CD8-positive, alpha-beta memory T cell (primary cell): ENCODE results near the gene ATP6V1G2. TPM values are rescaled to one million over a fixed set of nuclear protein-coding genes. Genes with fewer than 3 reads are reported as not detected.

Experiments used
- CTCF ChIA-PET: fragments of 350-600 bp; sonication (Branson Sonifier 250); formaldehyde crosslinking; loops from one replicate; lab custom pipeline; 2021; ENCODE audit warnings: antibody characterized with exemption; lab: Charles Lee
- POLR2A ChIA-PET: fragments of 350-600 bp; sonication (Branson Sonifier 250); formaldehyde crosslinking; loops from one replicate; lab custom pipeline; 2021; ENCODE audit warnings: antibody characterized with exemption; lab: Charles Lee
- DNase-seq, 5 donors: peaks; one replicate each; pipeline versions ENCODE4 v3.0.0 to v3.0.0-alpha.2; 2020 to 2022; ENCODE audit warnings: mixed read lengths in 1 of 5
- H3K27ac ChIP-seq: one replicate; pipeline ENCODE4 v1.7.0; 2013; ENCODE audit warnings: low read depth, mild to moderate bottlenecking, low read length, moderate library complexity
- H3K27me3 ChIP-seq: 2 replicates; pipeline ENCODE4 v1.7.0; 2013; ENCODE audit warnings: low read length, mild to moderate bottlenecking; ENCODE audit not compliant: insufficient read depth, poor library complexity, severe bottlenecking
- H3K36me3 ChIP-seq: 2 replicates; pipeline ENCODE4 v1.7.0; 2013; ENCODE audit warnings: mild to moderate bottlenecking, low read length, moderate library complexity; ENCODE audit not compliant: insufficient read depth
- H3K4me1 ChIP-seq: 2 replicates; pipeline ENCODE4 v1.7.0; 2013; ENCODE audit warnings: mild to moderate bottlenecking, low read length, moderate library complexity; ENCODE audit not compliant: insufficient read depth
- H3K4me3 ChIP-seq: 2 replicates; pipeline ENCODE4 v1.7.0; 2013; ENCODE audit warnings: mild to moderate bottlenecking, low read length
- H3K9me3 ChIP-seq: 2 replicates; pipeline ENCODE4 v1.7.0; 2013; ENCODE audit warnings: mild to moderate bottlenecking, low read length
- H3K27ac Mint-ChIP-seq, 8 donors: one replicate each; pipeline ENCODE4 v1.8.0; 2020 to 2021; ENCODE audit warnings: mixed read lengths in 8 of 8, mild to moderate bottlenecking in 6 of 8, inconsistent platforms in 3 of 8, moderate library complexity in 3 of 8
- H3K27me3 Mint-ChIP-seq, 2 donors: one replicate each; pipeline ENCODE4 v1.8.0; 2020 to 2021; ENCODE audit warnings: mixed read lengths in 2 of 2, mild to moderate bottlenecking in 1 of 2, moderate library complexity in 1 of 2
- H3K36me3 Mint-ChIP-seq, 3 donors: one replicate each; pipeline ENCODE4 v1.8.0; 2020 to 2021; ENCODE audit warnings: mixed read lengths in 3 of 3, inconsistent platforms in 1 of 3, mild to moderate bottlenecking in 1 of 3
- H3K4me1 Mint-ChIP-seq, 3 donors: one replicate each; pipeline ENCODE4 v1.8.0; 2020 to 2021; ENCODE audit warnings: mixed read lengths in 3 of 3, inconsistent platforms in 1 of 3, mild to moderate bottlenecking in 1 of 3
- H3K4me3 Mint-ChIP-seq, 7 donors: one replicate each; pipeline ENCODE4 v1.8.0; 2020 to 2021; ENCODE audit warnings: mixed read lengths in 7 of 7, mild to moderate bottlenecking in 6 of 7, moderate library complexity in 4 of 7, inconsistent platforms in 2 of 7
- H3K9me3 Mint-ChIP-seq, 5 donors: one replicate each; pipeline ENCODE4 v1.8.0; 2020 to 2022; ENCODE audit warnings: mixed read lengths in 5 of 5, mild to moderate bottlenecking in 3 of 5, moderate library complexity in 2 of 5, inconsistent platforms in 1 of 5
- polyA plus RNA-seq: library from polyadenylated mRNA; unstranded; fragments of 300-500 nt; fragmentation: Illumina TruSeq; gene quantifications from one replicate; pipeline ENCODE4 v1.2.3, GENCODE V29; 2021
- total RNA-seq, 2 experiments: library from RNA; stranded (reverse); gene quantifications; one replicate each; pipeline ENCODE4 v1.2.3, GENCODE V29; 2021

ATP6V1G2 gene
- total and polyA plus RNA-seq, 3 experiments from 2014 or later = 0.94 to 2.0 (median 1.4) TPM

DNA sequence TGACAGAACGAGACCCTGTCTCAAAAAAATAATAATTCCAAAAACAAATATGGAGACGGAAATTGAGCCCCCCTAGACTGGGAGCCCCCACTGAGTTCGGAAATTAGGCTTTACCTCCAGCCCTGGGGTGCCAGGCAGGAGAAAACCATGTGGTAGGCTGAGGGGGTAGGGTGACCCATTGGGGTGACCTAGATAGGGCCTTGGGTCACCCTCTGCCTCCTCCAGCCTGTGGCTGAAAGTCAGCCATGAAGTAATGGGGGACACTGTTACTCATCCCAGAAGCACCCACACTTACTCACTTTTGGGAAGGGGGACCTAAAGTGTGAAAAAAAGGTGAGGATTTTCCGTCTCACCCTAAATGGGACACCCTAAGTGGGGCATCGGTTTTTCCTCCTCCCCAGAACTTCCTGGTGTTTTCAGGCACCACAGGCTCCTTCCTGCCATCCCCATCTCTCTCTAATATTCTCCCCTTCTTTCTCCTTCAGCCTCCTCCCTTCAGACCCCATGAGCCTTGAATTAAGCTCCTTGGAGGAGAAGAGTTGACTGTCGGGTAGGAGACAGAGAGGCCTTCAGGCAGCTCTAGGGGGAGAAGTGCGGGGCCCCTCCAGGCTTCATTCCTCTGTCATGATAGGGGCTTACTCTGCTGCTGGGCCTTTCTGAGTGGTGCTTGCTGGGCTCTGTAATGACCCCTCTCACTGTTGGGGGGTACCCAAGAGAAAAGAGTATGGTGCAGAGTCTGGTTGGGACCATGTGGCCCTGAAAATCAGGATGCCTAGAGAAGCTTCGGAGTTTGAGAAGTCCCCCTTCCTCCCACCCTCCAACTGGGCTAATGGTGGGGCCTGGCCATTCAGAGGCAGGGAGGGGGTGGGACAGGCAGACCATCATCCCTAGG lies 33.4 kb upstream of the ATP6V1G2 start:
- no peaks in the 10 kb centered on the region for H3K9me3 Mint-ChIP-seq
- Histone ChIP-seq H3K4me3 (peak overlapping the region; percentile 93), H3K27ac (peak overlapping the region; percentile 85), H3K27me3 (no peaks in the 10 kb centered on the region), H3K4me1 (peaks cover 77% of the 10 kb centered on the region), H3K36me3 (peaks cover 5% of the 10 kb centered on the region), H3K9me3 (no peaks in the 10 kb centered on the region)
- peaks cover 74 to 88% (median 80%) of the 10 kb centered on the region in 3 donors for H3K4me1 Mint-ChIP-seq
- H3K36me3 Mint-ChIP-seq = peaks cover 14 to 60% (median 16%) of the 10 kb centered on the region in 3 donors
- peak in 1 of 5 donors; percentile 41 for DNase-seq
- POLR2A ChIA-PET = interaction anchor here (0.6 to 7.6 kb wide), 9 partner anchors 9 to 251 kb away, joined by 3 to 91 read pairs (median 7); partner anchors contain the start of gene NCR3
- no peaks in the 10 kb centered on the region for H3K27me3 Mint-ChIP-seq
- CTCF ChIA-PET = interaction anchor here (0.6 to 19.7 kb wide), 10 partner anchors 12 to 982 kb away, joined by 3 to 692 read pairs (median 5); partner anchors contain the start of genes ATP6V1G2, DDX39B, LST1 and LTA
- H3K27ac Mint-ChIP-seq = peak overlapping the region; percentile 87 to 100 (median 96)
- H3K4me3 Mint-ChIP-seq = peak overlapping the region; percentile 98 to 100 (median 100)

DNA sequence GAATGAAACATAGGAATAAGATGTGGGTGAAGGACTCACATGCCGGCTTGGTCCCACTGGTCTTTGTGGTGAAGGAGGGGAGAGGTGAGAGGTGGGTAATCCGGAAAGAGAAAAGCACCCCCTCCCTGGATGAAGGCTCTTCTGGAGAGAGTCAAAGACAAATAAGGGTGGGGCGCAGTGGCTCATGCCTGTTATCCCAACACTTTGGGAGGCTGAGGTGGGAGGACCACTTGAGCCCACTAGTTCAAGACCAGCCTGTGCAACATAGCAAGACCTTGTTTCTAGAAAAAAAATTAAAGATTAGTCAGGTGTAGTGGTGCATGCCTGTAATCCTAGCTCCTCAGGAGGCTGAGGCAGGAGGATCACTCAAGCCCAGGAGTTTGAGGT lies 32.7 kb upstream of the ATP6V1G2 start:
- no peak overlapping the region for H3K27ac ChIP-seq
- no peak for DNase-seq
- peaks cover 77 to 88% (median 81%) of the 10 kb centered on the region in 3 donors for H3K4me1 Mint-ChIP-seq
- CTCF ChIA-PET = interaction anchor here (17.7 to 19.7 kb wide), 2 partner anchors 13 to 23 kb away, joined by 576 to 692 read pairs; partner anchors contain the start of genes ATP6V1G2, DDX39B, LST1 and LTA
- H3K36me3 ChIP-seq = peaks cover 5% of the 10 kb centered on the region
- POLR2A ChIA-PET = interaction anchor here (2.1 to 7.6 kb wide), 4 partner anchors 9 to 20 kb away, joined by 9 to 91 read pairs (median 26); partner anchors contain the start of gene NCR3
- H3K27ac Mint-ChIP-seq = peak overlapping the region; percentile 73 to 100 (median 94)
- H3K27me3 Mint-ChIP-seq = no peaks in the 10 kb centered on the region
- H3K4me3 Mint-ChIP-seq = peak overlapping the region; percentile 98 to 100 (median 100)
- no peak overlapping the region for H3K4me3 ChIP-seq
- H3K4me1 ChIP-seq = peaks cover 77% of the 10 kb centered on the region
- peaks cover 14 to 60% (median 16%) of the 10 kb centered on the region in 3 donors for H3K36me3 Mint-ChIP-seq
- H3K9me3 Mint-ChIP-seq = no peaks in the 10 kb centered on the region
- H3K9me3 ChIP-seq = no peaks in the 10 kb centered on the region
- no peaks in the 10 kb centered on the region for H3K27me3 ChIP-seq

DNA sequence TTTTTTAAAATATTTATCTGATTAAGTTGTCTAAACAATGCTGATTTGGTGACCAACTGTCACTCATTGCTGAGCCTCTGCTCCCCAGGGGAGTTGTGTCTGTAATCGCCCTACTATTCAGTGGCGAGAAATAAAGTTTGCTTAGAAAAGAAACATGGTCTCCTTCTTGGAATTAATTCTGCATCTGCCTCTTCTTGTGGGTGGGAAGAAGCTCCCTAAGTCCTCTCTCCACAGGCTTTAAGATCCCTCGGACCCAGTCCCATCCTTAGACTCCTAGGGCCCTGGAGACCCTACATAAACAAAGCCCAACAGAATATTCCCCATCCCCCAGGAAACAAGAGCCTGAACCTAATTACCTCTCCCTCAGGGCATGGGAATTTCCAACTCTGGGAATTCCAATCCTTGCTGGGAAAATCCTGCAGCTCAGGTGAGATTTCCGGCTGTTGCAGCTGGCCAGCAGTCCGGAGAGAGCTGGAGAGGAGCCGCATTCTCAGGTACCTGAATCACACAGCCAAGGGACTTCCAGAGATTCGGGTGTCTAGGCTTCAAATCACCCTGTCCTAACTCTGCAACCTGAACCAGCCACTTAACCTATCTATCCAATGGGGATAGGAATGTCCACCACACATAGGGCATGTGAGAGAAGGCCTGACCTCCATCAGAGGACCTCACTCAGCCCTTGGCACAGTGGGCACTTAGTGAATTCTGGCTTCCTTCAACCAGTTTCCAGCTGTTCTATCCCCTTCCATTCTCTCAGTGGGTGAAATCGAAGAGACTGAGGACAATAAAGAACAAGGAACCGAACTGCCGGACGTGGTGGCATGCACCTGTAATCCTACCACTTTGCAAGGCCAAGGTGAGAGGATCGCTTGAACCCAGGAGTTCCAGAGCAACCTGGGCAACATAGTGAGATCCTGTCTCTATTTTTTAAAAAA lies 32.0 kb upstream of the ATP6V1G2 start:
- Histone ChIP-seq H3K27ac (peak overlapping the region; percentile 13), H3K4me3 (no peak overlapping the region), H3K4me1 (peaks cover 77% of the 10 kb centered on the region), H3K36me3 (peaks cover 5% of the 10 kb centered on the region), H3K9me3 (no peaks in the 10 kb centered on the region), H3K27me3 (no peaks in the 10 kb centered on the region)
- peak overlapping the region; percentile 98 to 100 (median 100) for H3K4me3 Mint-ChIP-seq
- H3K9me3 Mint-ChIP-seq = no peaks in the 10 kb centered on the region
- ChIA-PET CTCF (interaction anchor here (1.7 to 19.7 kb wide), 3 partner anchors 14 to 84 kb away, joined by 6 to 692 read pairs (median 576); partner anchors contain the start of genes ATP6V1G2, DDX39B, LST1 and LTA), POLR2A (interaction anchor here (1.4 to 7.6 kb wide), 5 partner anchors 8 to 19 kb away, joined by 7 to 91 read pairs (median 9); partner anchors contain the start of gene NCR3)
- no peak for DNase-seq
- H3K27me3 Mint-ChIP-seq = peaks cover 0 to 1% of the 10 kb centered on the region in 2 donors
- peak overlapping the region; percentile 73 to 99 (median 92) for H3K27ac Mint-ChIP-seq
- peaks cover 14 to 60% (median 16%) of the 10 kb centered on the region in 3 donors for H3K36me3 Mint-ChIP-seq
- peaks cover 78 to 89% (median 81%) of the 10 kb centered on the region in 3 donors for H3K4me1 Mint-ChIP-seq

DNA sequence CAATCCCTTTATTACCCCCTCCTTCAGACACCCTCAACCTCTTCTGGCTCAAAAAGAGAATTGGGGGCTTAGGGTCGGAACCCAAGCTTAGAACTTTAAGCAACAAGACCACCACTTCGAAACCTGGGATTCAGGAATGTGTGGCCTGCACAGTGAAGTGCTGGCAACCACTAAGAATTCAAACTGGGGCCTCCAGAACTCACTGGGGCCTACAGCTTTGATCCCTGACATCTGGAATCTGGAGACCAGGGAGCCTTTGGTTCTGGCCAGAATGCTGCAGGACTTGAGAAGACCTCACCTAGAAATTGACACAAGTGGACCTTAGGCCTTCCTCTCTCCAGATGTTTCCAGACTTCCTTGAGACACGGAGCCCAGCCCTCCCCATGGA lies 31.2 kb upstream of the ATP6V1G2 start:
- CTCF ChIA-PET = interaction anchor here (1.7 to 19.7 kb wide), 3 partner anchors 15 to 83 kb away, joined by 6 to 692 read pairs (median 576); partner anchors contain the start of genes ATP6V1G2, DDX39B, LST1 and LTA
- Histone ChIP-seq H3K27me3 (no peaks in the 10 kb centered on the region), H3K27ac (peak overlapping the region; percentile 60), H3K4me3 (peak overlapping the region; percentile 82), H3K36me3 (peaks cover 5% of the 10 kb centered on the region), H3K4me1 (peaks cover 77% of the 10 kb centered on the region), H3K9me3 (no peaks in the 10 kb centered on the region)
- POLR2A ChIA-PET = interaction anchor here (0.6 to 7.6 kb wide), 11 partner anchors 9 to 325 kb away, joined by 3 to 42 read pairs (median 4); partner anchors contain the start of genes MPIG6B and NCR3
- Mint-ChIP-seq H3K4me3 (peak overlapping the region; percentile 98 to 100 (median 100)), H3K9me3 (peaks cover 0 to under 1% (median 0%) of the 10 kb centered on the region in 5 donors), H3K27ac (peak overlapping the region; percentile 92 to 100 (median 100)), H3K27me3 (peaks cover 0 to 1% of the 10 kb centered on the region in 2 donors), H3K36me3 (peaks cover 14 to 56% (median 16%) of the 10 kb centered on the region in 3 donors), H3K4me1 (peaks cover 80 to 90% (median 83%) of the 10 kb centered on the region in 3 donors)
- no peak for DNase-seq

DNA sequence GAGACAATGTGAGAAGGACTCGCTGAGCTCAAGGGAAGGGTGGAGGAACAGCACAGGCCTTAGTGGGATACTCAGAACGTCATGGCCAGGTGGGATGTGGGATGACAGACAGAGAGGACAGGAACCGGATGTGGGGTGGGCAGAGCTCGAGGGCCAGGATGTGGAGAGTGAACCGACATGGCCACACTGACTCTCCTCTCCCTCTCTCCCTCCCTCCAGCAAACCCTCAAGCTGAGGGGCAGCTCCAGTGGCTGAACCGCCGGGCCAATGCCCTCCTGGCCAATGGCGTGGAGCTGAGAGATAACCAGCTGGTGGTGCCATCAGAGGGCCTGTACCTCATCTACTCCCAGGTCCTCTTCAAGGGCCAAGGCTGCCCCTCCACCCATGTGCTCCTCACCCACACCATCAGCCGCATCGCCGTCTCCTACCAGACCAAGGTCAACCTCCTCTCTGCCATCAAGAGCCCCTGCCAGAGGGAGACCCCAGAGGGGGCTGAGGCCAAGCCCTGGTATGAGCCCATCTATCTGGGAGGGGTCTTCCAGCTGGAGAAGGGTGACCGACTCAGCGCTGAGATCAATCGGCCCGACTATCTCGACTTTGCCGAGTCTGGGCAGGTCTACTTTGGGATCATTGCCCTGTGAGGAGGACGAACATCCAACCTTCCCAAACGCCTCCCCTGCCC lies 30.6 kb upstream of the ATP6V1G2 start:
- peaks cover 0 to 1% of the 10 kb centered on the region in 2 donors for H3K27me3 Mint-ChIP-seq
- Histone ChIP-seq H3K27ac (peak overlapping the region; percentile 60), H3K36me3 (peaks cover 5% of the 10 kb centered on the region), H3K27me3 (no peaks in the 10 kb centered on the region), H3K4me1 (peaks cover 76% of the 10 kb centered on the region), H3K9me3 (no peaks in the 10 kb centered on the region), H3K4me3 (peak overlapping the region; percentile 82)
- H3K4me3 Mint-ChIP-seq = peak overlapping the region; percentile 98 to 100 (median 100)
- peak overlapping the region; percentile 92 to 100 (median 100) for H3K27ac Mint-ChIP-seq
- peaks cover 0 to 2% (median 0%) of the 10 kb centered on the region in 5 donors for H3K9me3 Mint-ChIP-seq
- POLR2A ChIA-PET = interaction anchor here (0.6 to 7.6 kb wide), 16 partner anchors 9 to 325 kb away, joined by 3 to 42 read pairs (median 4); partner anchors contain the start of genes LST1, MPIG6B and NCR3
- peak in 4 of 5 donors; percentile 45 to 69 (median 59) for DNase-seq
- CTCF ChIA-PET = interaction anchor here (0.8 to 19.7 kb wide), 4 partner anchors 15 to 253 kb away, joined by 6 to 692 read pairs (median 292); partner anchors contain the start of genes ATP6V1G2, DDX39B, LST1 and LTA
- peaks cover 14 to 55% (median 16%) of the 10 kb centered on the region in 3 donors for H3K36me3 Mint-ChIP-seq
- H3K4me1 Mint-ChIP-seq = peaks cover 82 to 90% (median 84%) of the 10 kb centered on the region in 3 donors

DNA sequence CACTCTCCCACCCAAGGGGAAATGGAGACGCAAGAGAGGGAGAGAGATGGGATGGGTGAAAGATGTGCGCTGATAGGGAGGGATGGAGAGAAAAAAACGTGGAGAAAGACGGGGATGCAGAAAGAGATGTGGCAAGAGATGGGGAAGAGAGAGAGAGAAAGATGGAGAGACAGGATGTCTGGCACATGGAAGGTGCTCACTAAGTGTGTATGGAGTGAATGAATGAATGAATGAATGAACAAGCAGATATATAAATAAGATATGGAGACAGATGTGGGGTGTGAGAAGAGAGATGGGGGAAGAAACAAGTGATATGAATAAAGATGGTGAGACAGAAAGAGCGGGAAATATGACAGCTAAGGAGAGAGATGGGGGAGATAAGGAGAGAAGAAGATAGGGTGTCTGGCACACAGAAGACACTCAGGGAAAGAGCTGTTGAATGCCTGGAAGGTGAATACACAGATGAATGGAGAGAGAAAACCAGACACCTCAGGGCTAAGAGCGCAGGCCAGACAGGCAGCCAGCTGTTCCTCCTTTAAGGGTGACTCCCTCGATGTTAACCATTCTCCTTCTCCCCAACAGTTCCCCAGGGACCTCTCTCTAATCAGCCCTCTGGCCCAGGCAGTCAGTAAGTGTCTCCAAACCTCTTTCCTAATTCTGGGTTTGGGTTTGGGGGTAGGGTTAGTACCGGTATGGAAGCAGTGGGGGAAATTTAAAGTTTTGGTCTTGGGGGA lies 29.7 kb upstream of the ATP6V1G2 start:
- no peak for DNase-seq
- Histone ChIP-seq H3K36me3 (peaks cover 5% of the 10 kb centered on the region), H3K27me3 (no peaks in the 10 kb centered on the region), H3K4me1 (peaks cover 85% of the 10 kb centered on the region), H3K9me3 (no peaks in the 10 kb centered on the region), H3K27ac (peak overlapping the region; percentile 60), H3K4me3 (peak overlapping the region; percentile 82)
- ChIA-PET POLR2A (interaction anchor here (0.6 to 7.6 kb wide), 11 partner anchors 10 to 250 kb away, joined by 3 to 42 read pairs (median 5); partner anchors contain the start of gene LST1), CTCF (interaction anchor here (0.8 to 19.7 kb wide), 3 partner anchors 16 to 254 kb away, joined by 7 to 692 read pairs (median 576); partner anchors contain the start of genes ATP6V1G2, DDX39B, LST1 and LTA)
- peak overlapping the region; percentile 98 to 100 (median 100) for H3K4me3 Mint-ChIP-seq
- peak overlapping the region; percentile 92 to 100 (median 100) for H3K27ac Mint-ChIP-seq
- H3K4me1 Mint-ChIP-seq = peaks cover 87 to 95% (median 93%) of the 10 kb centered on the region in 3 donors
- H3K27me3 Mint-ChIP-seq = peaks cover 0 to 1% of the 10 kb centered on the region in 2 donors
- H3K9me3 Mint-ChIP-seq = peaks cover 0 to 2% (median 0%) of the 10 kb centered on the region in 5 donors
- H3K36me3 Mint-ChIP-seq = peaks cover 12 to 49% (median 13%) of the 10 kb centered on the region in 3 donors
